Fibroblast of pulmonary artery (primary cell): Measurements from ENCODE around the gene RABGAP1.

Experiments
- DNase-seq: peaks from one replicate; pipeline ENCODE4 v3.0.0-alpha.2; 2010; ENCODE audit warnings: low read depth
- H3K4me3 ChIP-seq: replicated peaks from 2 replicates; pipeline ENCODE4 v1.5.1; 2011; ENCODE audit warnings: low read depth, mild to moderate bottlenecking, control low read depth, low read length, moderate library complexity
- CTCF ChIP-seq: IDR thresholded peaks from 2 replicates; pipeline ENCODE4 v1.5.1; 2011; ENCODE audit warnings: mild to moderate bottlenecking, control low read depth, low read length, inconsistent platforms; ENCODE audit errors: missing control alignments

The RABGAP1 gene

GRCh38 chr9:123111427-123112014 lies 170.7 kb downstream of the RABGAP1 start:
- TF ChIP-seq CTCF: no peak
- no peak for DNase-seq
- H3K4me3 ChIP-seq: no peak overlapping the region

GRCh38 chr9:123112015-123112975 lies 171.5 kb downstream of the RABGAP1 start:
- TF ChIP-seq CTCF: no peak
- no peak overlapping the region for H3K4me3 ChIP-seq
- DNase-seq: no peak

- no peak for TF ChIP-seq CTCF
- no peak overlapping the region for H3K4me3 ChIP-seq
- no peak for DNase-seq
These were observed 172.4 kb downstream of the RABGAP1 start for GRCh38 chr9:123113185-123113584.

GRCh38 chr9:123115146-123115913 lies 174.5 kb downstream of the RABGAP1 start:
- DNase-seq: no peak
- H3K4me3 ChIP-seq: no peak overlapping the region
- TF ChIP-seq CTCF: no peak

GRCh38 chr9:123116036-123116435 lies 175.2 kb downstream of the RABGAP1 start:
- no peak for DNase-seq
- TF ChIP-seq CTCF: no peak
- no peak overlapping the region for H3K4me3 ChIP-seq

- H3K4me3 ChIP-seq: no peak overlapping the region
- TF ChIP-seq CTCF: no peak
- DNase-seq: no peak
These were observed 178.7 kb downstream of the RABGAP1 start for GRCh38 chr9:123119566-123119965.
